Epithelial cell of proximal tubule (primary cell): ENCODE measurements around the gene LRP2. TPM values are rescaled to one million over a fixed set of nuclear protein-coding genes. Genes with fewer than 3 reads are reported as not detected.

ENCODE experiments used
- DNase-seq: peaks from one replicate; pipeline ENCODE4 v3.0.0-alpha.2; 2011; ENCODE audit warnings: low read depth
- H3K4me3 ChIP-seq: 2 replicates; pipeline ENCODE4 v1.5.1; 2011; ENCODE audit warnings: low read depth, mild to moderate bottlenecking, low read length
- CTCF ChIP-seq: conservative IDR thresholded peaks from 2 replicates; pipeline ENCODE4 v1.5.1; 2012; ENCODE audit warnings: low read depth, mild to moderate bottlenecking, low read length
- total RNA-seq: library from RNA; depleted of rRNA; stranded (reverse); fragments of >200 nt; gene quantifications from 2 replicates; pipeline ENCODE4 v1.2.3, GENCODE V29; 2015

Gene LRP2
- total RNA-seq, 1 donor from 2014 or later = 0.17 TPM

- TF ChIP-seq CTCF = no peak
- no peak for DNase-seq
- H3K4me3 ChIP-seq = no peak overlapping the region
Measured at GRCh38 chr2:169298007-169298406, 64.3 kb downstream of the LRP2 start.

- no peak for TF ChIP-seq CTCF
- DNase-seq = no peak
- no peak overlapping the region for H3K4me3 ChIP-seq
Measured at GRCh38 chr2:169294001-169294675, 68.2 kb downstream of the LRP2 start.

- no peak for TF ChIP-seq CTCF
- DNase-seq = no peak
- no peak overlapping the region for H3K4me3 ChIP-seq
Measured at GRCh38 chr2:169291517-169291916, 70.8 kb downstream of the LRP2 start.

- DNase-seq = no peak
- no peak overlapping the region for H3K4me3 ChIP-seq
- no peak for TF ChIP-seq CTCF
Measured at GRCh38 chr2:169290433-169290832, 71.9 kb downstream of the LRP2 start.

- no peak for TF ChIP-seq CTCF
- DNase-seq = no peak
- no peak overlapping the region for H3K4me3 ChIP-seq
Measured at GRCh38 chr2:169287666-169288065, 74.7 kb downstream of the LRP2 start.

GRCh38 chr2:169286624-169287231 is 75.6 kb downstream of the LRP2 start:
- no peak for TF ChIP-seq CTCF
- no peak for DNase-seq
- H3K4me3 ChIP-seq = no peak overlapping the region
